Activated effector memory CD4-positive, alpha-beta T cell treated with anti-CD3 and anti-CD28 coated beads, Interleukin-2, amount 50 U/mL, for 16 hours (primary cell): ENCODE results near the gene NOSIP.
A peak's percentile ranks its signal among the peaks of the same experiment; 100 is the strongest.

Source experiments
- DNase-seq: peaks from one replicate; pipeline ENCODE4 v3.0.0-alpha.2; 2020

The NOSIP gene

GRCh38 chr19:49594157-49594992, 14.0 kb upstream of the NOSIP start:
- no peak for DNase-seq

DNA sequence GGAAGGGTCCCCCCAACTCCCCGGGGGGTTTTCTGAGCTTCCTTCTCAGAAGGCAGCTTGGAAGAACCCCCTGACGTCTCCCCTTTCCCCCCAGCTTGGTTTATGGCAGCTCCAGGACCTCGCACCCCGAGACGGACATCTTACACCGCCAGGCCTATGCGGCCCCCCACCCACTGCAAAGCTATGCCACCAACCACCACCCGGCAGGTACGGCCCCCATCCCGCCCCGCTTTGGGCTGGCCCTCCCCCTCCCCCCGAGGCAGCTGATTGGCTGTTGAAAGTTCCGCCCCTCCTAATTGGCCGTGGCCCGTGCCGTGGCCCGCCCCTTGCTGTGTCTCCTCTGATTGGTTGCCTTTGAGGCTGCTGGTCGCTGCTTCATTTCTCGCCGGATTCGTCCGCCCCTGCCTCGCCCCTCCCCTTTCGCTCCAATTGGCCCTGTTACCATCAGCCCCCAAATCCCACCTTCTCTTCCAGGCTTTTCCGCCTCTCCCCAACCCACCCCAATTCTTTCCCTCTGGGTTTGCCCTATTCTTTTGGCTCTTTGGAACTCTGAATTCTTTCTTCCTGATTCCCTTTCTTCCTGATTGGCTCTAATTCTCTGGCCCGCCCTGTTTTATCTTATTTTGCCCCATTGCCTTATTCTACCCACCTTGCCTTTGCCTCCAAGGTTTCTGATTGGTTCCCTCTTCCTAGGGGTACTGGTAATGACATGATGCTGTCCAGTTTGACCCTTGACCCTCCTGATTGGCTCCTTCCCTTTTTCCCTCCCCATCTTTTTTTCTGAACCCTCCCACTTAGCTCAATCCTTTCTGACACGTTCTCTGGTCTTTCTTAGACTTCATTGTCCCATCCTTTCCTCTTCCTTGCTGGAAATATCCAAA, 13.1 kb upstream of the NOSIP start:
- DNase-seq: peak; percentile 97

DNA sequence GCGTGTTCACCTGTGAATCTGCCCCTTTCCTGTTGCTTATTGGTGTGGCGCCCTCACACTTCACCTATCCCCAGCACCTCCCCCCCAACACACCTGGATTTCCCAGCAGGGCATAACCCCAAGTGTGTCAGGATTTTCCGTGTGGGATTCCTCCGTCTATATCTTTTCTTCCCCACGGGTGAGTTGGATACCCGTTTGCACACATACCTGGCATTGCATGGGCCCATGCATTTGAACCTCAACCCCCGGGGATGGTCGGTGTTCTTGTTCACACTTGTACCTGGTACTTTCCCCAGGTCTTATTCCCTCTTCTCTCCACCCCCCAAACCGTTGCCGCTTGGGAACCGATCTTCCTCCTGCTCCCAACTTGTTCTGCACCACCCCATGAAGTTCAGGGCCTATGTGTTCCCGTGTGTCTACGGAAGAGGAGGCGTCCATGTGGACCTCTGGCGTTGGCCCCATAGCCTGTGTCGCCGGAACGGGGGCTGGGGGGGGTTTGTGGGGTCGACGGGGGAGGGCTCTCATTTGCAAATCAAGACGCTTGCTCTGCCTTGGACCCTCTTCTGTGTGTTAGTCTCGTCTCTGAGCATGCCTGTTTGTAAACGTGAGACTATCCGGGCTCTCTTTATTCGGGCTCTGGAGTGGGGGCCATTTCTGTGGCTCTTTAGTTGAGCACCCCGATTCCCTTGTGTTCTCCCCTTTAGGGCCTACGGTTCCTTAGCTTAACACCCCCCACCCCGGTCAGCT, 12.3 kb upstream of the NOSIP start:
- DNase-seq: no peak

- peak; percentile 81 for DNase-seq
Measured at GRCh38 chr19:49591731-49592485, 11.6 kb upstream of the NOSIP start.

GRCh38 chr19:49590971-49591730, 10.8 kb upstream of the NOSIP start, which contains the start of gene PRR12:
PRR12 (plus strand) TSS chr19:49591182; CDS start chr19:49591655, 473 bp downstream.
- peak; percentile 87 for DNase-seq

DNA sequence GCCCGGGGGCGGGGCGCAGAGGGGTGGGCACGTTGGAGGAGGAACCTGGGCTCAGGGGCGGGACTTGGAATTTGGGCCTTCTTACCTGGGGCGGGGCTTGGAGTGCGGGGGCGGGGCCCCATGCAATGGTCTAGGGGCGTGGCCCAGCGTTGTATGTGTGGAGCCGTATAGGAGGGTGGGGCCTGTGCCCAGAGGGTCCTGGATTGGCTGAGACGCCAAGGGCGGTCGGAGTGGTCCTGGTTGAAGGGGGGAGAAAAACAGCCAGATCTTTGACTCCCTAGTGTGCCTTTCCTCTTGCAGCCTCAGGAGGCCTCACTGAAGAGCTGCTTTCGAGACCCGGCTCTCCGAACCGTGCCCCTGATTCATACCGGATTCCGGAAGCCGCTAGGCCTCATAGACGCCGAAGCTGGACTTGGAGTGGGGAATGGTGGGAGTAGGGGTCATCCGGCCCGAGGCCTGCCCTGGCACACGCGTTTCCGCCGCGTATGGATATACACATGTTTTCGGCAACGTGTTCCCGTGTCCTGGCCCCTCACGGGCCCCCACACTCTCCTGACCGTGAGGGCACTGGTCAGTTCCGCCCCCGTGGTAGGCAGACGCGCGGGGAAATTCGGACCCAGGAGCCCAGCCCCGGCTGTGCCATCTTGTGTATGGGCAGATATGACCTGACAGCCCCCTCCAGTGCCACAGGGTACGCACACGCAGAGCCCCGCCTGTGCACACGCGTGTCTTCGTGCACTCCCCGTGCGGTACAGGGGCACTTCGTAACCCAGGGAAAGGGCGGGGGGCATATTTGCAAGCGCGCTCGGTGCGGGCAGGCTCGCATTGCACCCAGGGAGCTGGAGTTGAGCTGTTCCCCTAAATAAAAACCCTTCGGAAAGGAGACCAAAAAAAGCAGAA, 10.0 kb upstream of the NOSIP start:
- peak; percentile 95 for DNase-seq

GRCh38 chr19:49589502-49589905, 9.1 kb upstream of the NOSIP start:
- DNase-seq: no peak

DNA sequence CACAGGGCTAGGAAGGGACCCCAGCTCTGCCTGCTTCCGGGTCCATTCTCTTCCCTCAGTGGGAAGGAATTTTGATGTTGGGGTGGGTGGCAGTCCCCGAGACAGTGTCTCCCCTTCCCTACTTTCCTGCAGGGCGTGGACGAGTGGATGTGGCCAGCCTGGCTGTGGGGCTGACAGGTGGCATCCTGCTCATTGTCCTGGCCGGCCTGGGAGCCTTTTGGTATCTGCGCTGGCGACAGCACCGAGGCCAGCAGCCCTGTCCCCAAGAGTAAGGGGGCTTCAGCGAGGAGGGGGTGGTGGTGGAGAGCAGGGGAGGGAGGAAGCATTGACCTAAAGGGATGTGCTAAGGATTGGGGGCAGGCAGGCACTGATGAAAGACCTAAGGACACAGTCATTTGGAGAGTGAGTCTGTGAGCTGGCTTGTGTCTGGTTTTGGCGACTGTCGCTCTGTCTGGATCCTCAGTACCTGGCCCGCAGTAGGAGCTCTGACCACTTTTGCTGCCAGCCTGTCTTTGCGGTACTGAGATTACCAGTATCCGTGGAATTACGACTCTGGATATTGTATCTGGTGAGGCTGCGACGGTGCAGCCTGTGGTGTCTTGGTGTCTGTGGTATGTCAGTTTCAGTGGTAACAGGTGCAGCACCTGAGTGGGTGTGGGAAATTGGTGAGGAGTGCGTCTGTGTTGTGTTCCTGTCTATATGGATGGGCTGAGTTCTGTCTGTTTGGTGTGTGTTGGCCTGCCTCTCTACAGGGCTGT, 8.2 kb upstream of the NOSIP start:
- peak; percentile 83 for DNase-seq

- no peak for DNase-seq
Measured at GRCh38 chr19:49587227-49587626, 6.9 kb upstream of the NOSIP start.

GRCh38 chr19:49585023-49585422, 4.7 kb upstream of the NOSIP start:
- DNase-seq: no peak

DNA sequence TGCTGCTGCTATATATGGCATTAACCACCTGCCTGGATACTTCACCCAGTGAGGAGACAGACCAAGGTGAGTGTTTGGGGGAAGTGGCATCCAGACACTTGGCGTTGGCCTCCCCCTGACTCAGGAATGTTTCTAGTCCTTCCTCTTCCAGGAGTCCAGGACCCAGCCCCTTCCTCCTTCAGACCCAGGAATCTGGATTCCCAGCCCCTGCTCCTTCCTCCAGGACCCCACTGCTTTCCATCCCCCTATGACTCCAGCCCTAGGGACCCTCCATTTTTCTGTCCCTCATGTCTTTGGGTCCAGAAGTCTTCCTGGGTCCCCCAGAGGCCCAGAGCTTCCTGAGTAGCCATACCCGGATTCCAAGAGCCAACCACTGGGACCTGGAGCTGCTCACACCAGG, 2.9 kb upstream of the NOSIP start:
- no peak for DNase-seq

GRCh38 chr19:49581007-49581508, 702 bp upstream of the NOSIP start, which contains the start of gene PRRG2:
PRRG2 (plus strand) TSS chr19:49581316; CDS start chr19:49583220, 1,904 bp downstream.
- no peak for DNase-seq

DNA sequence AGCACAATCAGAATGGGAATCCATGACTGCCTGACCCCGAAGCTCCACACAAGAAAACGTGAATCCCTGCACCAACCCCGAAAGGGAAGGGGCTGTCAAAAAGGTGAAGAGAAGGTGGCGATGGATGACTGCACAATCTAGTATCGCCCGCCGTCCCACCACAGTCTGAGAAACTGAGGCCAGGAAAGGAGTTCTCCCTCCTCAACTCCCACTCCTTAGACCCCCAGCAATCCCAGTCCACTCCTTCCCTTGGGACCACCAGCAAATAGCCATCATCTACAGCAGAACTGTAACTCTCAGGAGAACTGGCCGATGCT, 451 bp downstream of the NOSIP start:
- DNase-seq: no peak

GRCh38 chr19:49579193-49579592, 1.2 kb downstream of the NOSIP start:
- DNase-seq: no peak

DNA sequence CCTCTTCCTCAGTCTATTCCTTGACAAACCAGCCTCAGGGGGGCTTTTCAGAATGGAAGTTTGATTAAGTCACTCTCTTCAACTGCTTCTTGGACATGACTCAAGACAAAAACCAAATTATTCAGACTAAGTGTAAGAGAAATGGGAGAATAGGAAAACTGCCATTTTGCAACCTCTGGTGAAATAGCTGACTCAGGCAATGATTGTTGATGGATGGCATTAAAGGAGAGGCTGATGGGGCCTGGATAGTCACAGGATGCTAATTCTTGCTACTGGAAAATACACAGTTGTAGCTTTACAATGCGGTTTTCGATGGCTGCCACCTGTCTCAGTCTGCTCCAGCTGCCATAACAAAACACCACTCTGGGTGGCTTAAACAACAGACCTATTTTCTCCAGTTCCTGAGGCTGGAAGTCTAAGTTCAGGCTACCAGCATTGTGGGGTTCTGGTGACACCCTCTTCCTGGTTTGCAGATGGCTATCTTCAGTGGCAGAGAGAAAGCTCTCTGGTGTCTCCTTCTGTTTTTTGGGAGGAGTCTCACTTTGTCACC, 6.1 kb downstream of the NOSIP start:
- no peak for DNase-seq

GRCh38 chr19:49573425-49573824, 6.9 kb downstream of the NOSIP start:
- no peak for DNase-seq

DNA sequence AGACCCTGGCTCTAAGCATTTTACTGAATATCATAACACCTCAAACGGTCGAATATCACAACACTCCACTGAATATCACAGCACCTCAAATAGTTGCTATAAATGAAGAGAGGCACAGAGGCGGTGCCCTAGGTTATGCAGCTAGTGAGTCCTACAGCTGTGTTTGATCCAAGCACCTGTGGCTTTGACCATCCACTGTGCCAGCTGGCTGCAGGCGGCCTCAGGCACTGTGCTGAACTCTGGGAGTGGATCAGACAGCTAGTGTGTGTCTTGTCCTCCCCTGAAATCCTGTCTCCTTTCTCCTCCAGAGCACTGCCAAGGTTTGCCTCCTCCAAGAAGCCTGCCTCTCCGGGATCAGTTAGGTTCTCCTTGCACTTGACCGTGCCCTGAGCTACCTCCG, 7.3 kb downstream of the NOSIP start:
- DNase-seq: no peak

GRCh38 chr19:49570997-49571676, 9.2 kb downstream of the NOSIP start:
- no peak for DNase-seq
